Prostate gland (tissue), 2 donors: Measurements from ENCODE around the gene QSOX1.

Experiments used
- POLR2A ChIP-seq: fragments of 450-650 bp; IDR thresholded peaks from one replicate; pipeline ENCODE4 v1.6.1; 2016; ENCODE audit warnings: antibody characterized with exemption, mild to moderate bottlenecking
- TF ChIP-seq, protein P1 (sequence below), 4 experiments: fragments of 200-600 bp in 2 of 4; fragments of 450-650 bp in 2 of 4; sonication (generic) in 2 of 4; IDR thresholded peaks; 1 replicate in 3 of 4; 2 replicates in 1 of 4; pipeline ENCODE4 v1.5.1; 2016 to 2019; ENCODE audit warnings: antibody characterized with exemption in 4 of 4, mild to moderate bottlenecking in 2 of 4, moderate library complexity in 2 of 4

DNA sequence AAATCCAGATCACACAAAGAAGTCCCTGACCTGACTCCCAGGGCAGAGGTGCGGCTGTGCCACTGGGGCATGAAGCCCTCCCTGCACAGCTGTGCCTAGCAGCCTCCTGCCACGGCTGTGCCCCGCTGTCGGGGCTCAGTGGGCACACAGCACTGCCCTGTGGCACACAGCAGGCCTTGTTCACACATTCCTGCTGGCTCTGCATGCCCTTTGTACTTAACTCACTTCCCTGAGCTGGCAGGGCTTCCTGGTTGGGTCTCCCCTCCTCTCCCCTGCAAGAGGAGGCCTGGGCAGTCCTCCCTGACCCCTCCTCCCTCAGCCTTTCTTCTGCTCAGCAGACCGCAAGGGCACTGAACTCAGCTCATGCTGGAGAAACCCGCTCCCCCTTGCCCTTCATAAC lies 90.2 kb downstream of the QSOX1 start:
- TF ChIP-seq, protein P1, sequence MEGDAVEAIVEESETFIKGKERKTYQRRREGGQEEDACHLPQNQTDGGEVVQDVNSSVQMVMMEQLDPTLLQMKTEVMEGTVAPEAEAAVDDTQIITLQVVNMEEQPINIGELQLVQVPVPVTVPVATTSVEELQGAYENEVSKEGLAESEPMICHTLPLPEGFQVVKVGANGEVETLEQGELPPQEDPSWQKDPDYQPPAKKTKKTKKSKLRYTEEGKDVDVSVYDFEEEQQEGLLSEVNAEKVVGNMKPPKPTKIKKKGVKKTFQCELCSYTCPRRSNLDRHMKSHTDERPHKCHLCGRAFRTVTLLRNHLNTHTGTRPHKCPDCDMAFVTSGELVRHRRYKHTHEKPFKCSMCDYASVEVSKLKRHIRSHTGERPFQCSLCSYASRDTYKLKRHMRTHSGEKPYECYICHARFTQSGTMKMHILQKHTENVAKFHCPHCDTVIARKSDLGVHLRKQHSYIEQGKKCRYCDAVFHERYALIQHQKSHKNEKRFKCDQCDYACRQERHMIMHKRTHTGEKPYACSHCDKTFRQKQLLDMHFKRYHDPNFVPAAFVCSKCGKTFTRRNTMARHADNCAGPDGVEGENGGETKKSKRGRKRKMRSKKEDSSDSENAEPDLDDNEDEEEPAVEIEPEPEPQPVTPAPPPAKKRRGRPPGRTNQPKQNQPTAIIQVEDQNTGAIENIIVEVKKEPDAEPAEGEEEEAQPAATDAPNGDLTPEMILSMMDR (IDR thresholded peaks at IDR 0.05): no peak
- no peak for TF ChIP-seq POLR2A
